GM13976 (cell line): Measurements from ENCODE around the gene ACTR6.

ENCODE experiments used
- DNase-seq: peaks from one replicate; pipeline ENCODE4 v3.0.0; 2012; ENCODE audit warnings: low spot score
- CTCF ChIP-seq: IDR thresholded peaks from 2 replicates; pipeline ENCODE4 v1.5.1; 2012; ENCODE audit warnings: borderline replicate concordance, mild to moderate bottlenecking; ENCODE audit not compliant: insufficient read depth; ENCODE audit errors: extremely low read depth, missing control alignments, control extremely low read depth
- in situ Hi-C: fragments of 300-500 bp; cut with MboI; formaldehyde crosslinking; loops from one replicate; pipeline ENCODE4 v1.12.0; 2022; ENCODE audit warnings: low sequenced_read_pairs, mixed read lengths, inconsistent platforms; ENCODE audit not compliant: unreplicated experiment

ACTR6 gene

GRCh38 chr12:100158535-100158934, 42.1 kb upstream of the ACTR6 start:
- no peak for DNase-seq
- in situ Hi-C loops = no loop called here

GRCh38 chr12:100159391-100160104, 41.1 kb upstream of the ACTR6 start:
- DNase-seq = no peak
- TF ChIP-seq CTCF = no peak
- in situ Hi-C loops = no loop called here

More at GRCh38 chr12:100158535-100158934, 42.1 kb upstream of the ACTR6 start:
- no peak for TF ChIP-seq CTCF

GRCh38 chr12:100163416-100164152, 37.0 kb upstream of the ACTR6 start:
- no peak for TF ChIP-seq CTCF
- in situ Hi-C loops = no loop called here
- DNase-seq = peak; percentile 73

- no peak for DNase-seq
- TF ChIP-seq CTCF = no peak
- in situ Hi-C loops = no loop called here
Observed at GRCh38 chr12:100164153-100164704, 36.4 kb upstream of the ACTR6 start.

GRCh38 chr12:100165356-100165755, 35.3 kb upstream of the ACTR6 start:
- no peak for DNase-seq
- in situ Hi-C loops = no loop called here
- no peak for TF ChIP-seq CTCF

GRCh38 chr12:100166232-100166631, 34.4 kb upstream of the ACTR6 start:
- TF ChIP-seq CTCF = no peak

More at GRCh38 chr12:100166232-100166631, 34.4 kb upstream of the ACTR6 start:
- DNase-seq = no peak
- in situ Hi-C loops = no loop called here
